IMR-90 (cell line): ENCODE measurements around the gene NFYC. TPM values are rescaled to one million over a fixed set of nuclear protein-coding genes. Genes with fewer than 3 reads are reported as not detected.

Experiments
- ATAC-seq: fragments of 200-7000 bp; cut with Tn5 transposase; 2 replicates; pipeline ENCODE4 v1.9.1; 2020; ENCODE audit warnings: low read depth, mild to moderate bottlenecking, moderate library complexity
- BruUV-seq: library from RNA; stranded (reverse); fragments of 400-500 nt; replicated peaks from 2 replicates; lab custom pipeline; 2021; lab: Mats Ljungman, UMichigan
- CTCF ChIA-PET: fragments of 300-600 bp; formaldehyde crosslinking; extraction: SDS; loops from one replicate; lab custom pipeline; 2021; ENCODE audit warnings: antibody characterized with exemption; lab: Yijun Ruan, JAX
- POLR2A ChIA-PET: fragments of 300-600 bp; sonication (Branson Sonifier 250); formaldehyde crosslinking; loops from one replicate; lab custom pipeline; 2022; ENCODE audit warnings: antibody characterized with exemption; ENCODE audit not compliant: unreplicated experiment; lab: Charles Lee
- DNase-seq: peaks from one replicate; pipeline ENCODE4 v3.0.0; 2013
- H2AFZ ChIP-seq: replicated peaks from 2 replicates; pipeline ENCODE3; 2013; ENCODE audit warnings: low read length, mild to moderate bottlenecking; ENCODE audit not compliant: poor library complexity
- H2AK5ac ChIP-seq: 2 replicates; pipeline ENCODE4 v1.6.1; 2013; ENCODE audit warnings: low read depth, low read length, inconsistent platforms
- H2AK9ac ChIP-seq: replicated peaks from 2 replicates; pipeline ENCODE3; 2013; ENCODE audit warnings: mild to moderate bottlenecking, low read depth, low read length, moderate library complexity; ENCODE audit not compliant: poor library complexity
- H2BK120ac ChIP-seq: 2 replicates; pipeline ENCODE4 v1.6.1; 2013; ENCODE audit warnings: low read depth, low read length, inconsistent platforms
- H2BK15ac ChIP-seq: 3 replicates; pipeline ENCODE4 v1.6.1; 2013; ENCODE audit warnings: low read depth, low read length, inconsistent platforms
- H2BK20ac ChIP-seq: 2 replicates; pipeline ENCODE4 v1.6.1; 2013; ENCODE audit warnings: low read depth, mild to moderate bottlenecking, inconsistent platforms, low read length, moderate library complexity
- H2BK5ac ChIP-seq: 2 replicates; pipeline ENCODE4 v1.6.1; 2013; ENCODE audit warnings: mild to moderate bottlenecking, low read depth, low read length, inconsistent platforms; ENCODE audit not compliant: poor library complexity, severe bottlenecking
- H3K14ac ChIP-seq: replicated peaks from 2 replicates; pipeline ENCODE4 v1.6.1; 2013; ENCODE audit warnings: low read depth, low read length, inconsistent platforms
- H3K18ac ChIP-seq: 2 replicates; pipeline ENCODE4 v1.6.1; 2013; ENCODE audit warnings: low read depth, low read length, control low read depth
- H3K23ac ChIP-seq: 2 replicates; pipeline ENCODE4 v1.6.1; 2013; ENCODE audit warnings: low read depth, low read length, inconsistent platforms
- H3K27ac ChIP-seq: 2 replicates; pipeline ENCODE4 v1.5.1; 2013; ENCODE audit warnings: mild to moderate bottlenecking, control low read depth, low read length; ENCODE audit not compliant: insufficient read depth
- H3K27me3 ChIP-seq: 2 replicates; pipeline ENCODE4 v1.6.1; 2013; ENCODE audit warnings: low read length; ENCODE audit not compliant: control insufficient read depth, insufficient read depth
- H3K36me3 ChIP-seq: 2 replicates; pipeline ENCODE4 v1.6.1; 2013; ENCODE audit warnings: low read length, mixed read lengths; ENCODE audit not compliant: control insufficient read depth, insufficient read depth
- H3K4ac ChIP-seq: 2 replicates; pipeline ENCODE4 v1.6.1; 2013; ENCODE audit warnings: low read depth, low read length, inconsistent platforms
- H3K4me1 ChIP-seq: 2 replicates; pipeline ENCODE4 v1.6.1; 2013; ENCODE audit warnings: low read length, mixed read lengths; ENCODE audit not compliant: control insufficient read depth, insufficient read depth
- H3K4me2 ChIP-seq: 2 replicates; pipeline ENCODE4 v1.6.1; 2013; ENCODE audit warnings: low read depth, mild to moderate bottlenecking, control low read depth, low read length, moderate library complexity
- H3K4me3 ChIP-seq: 2 replicates; pipeline ENCODE4 v1.5.1; 2013; ENCODE audit warnings: low read depth, mild to moderate bottlenecking, control low read depth, low read length, moderate library complexity; ENCODE audit not compliant: insufficient read depth
- H3K56ac ChIP-seq: 2 replicates; pipeline ENCODE4 v1.6.1; 2013; ENCODE audit warnings: low read length, inconsistent platforms; ENCODE audit not compliant: insufficient read depth; ENCODE audit errors: extremely low read depth
- H3K79me1 ChIP-seq, 2 experiments: 2 replicates each; pipeline ENCODE4 v1.6.1; 2013; ENCODE audit warnings: low read length in 2 of 2, inconsistent platforms in 1 of 2, low read depth in 1 of 2
- H3K9ac ChIP-seq: 2 replicates; pipeline ENCODE4 v1.6.1; 2013; ENCODE audit warnings: low read depth, low read length, control low read depth
- H3K9me1 ChIP-seq: 2 replicates; pipeline ENCODE4 v1.6.1; 2013; ENCODE audit warnings: low read length, inconsistent platforms; ENCODE audit not compliant: insufficient read depth
- H3K9me3 ChIP-seq: 2 replicates; pipeline ENCODE4 v1.6.1; 2013; ENCODE audit warnings: low read length; ENCODE audit not compliant: control insufficient read depth, insufficient read depth
- H4K20me1 ChIP-seq: 2 replicates; pipeline ENCODE4 v1.6.1; 2013; ENCODE audit warnings: low read length, inconsistent platforms; ENCODE audit not compliant: insufficient read depth
- H4K5ac ChIP-seq: 2 replicates; pipeline ENCODE4 v1.6.1; 2013; ENCODE audit warnings: mild to moderate bottlenecking, low read depth, low read length, control low read depth
- H4K8ac ChIP-seq, 2 experiments: 2 replicates each; pipeline ENCODE4 v1.6.1; 2013; ENCODE audit warnings: low read depth in 2 of 2, low read length in 2 of 2, control low read depth in 1 of 2, inconsistent platforms in 1 of 2
- H4K91ac ChIP-seq: 2 replicates; pipeline ENCODE4 v1.6.1; 2013; ENCODE audit warnings: low read depth, low read length, inconsistent platforms; ENCODE audit not compliant: insufficient read depth
- CEBPB ChIP-seq: IDR thresholded peaks from 2 replicates; pipeline ENCODE4 v1.6.1; 2012; ENCODE audit warnings: low read depth, low read length, improper control_type of control experiment
- MAFK ChIP-seq: IDR thresholded peaks from 2 replicates; pipeline ENCODE4 v1.6.1; 2012; ENCODE audit warnings: low read depth, low read length, improper control_type of control experiment
- RAD21 ChIP-seq: IDR thresholded peaks from 2 replicates; pipeline ENCODE4 v1.6.1; 2012; ENCODE audit warnings: low read length, improper control_type of control experiment
- WGBS, 2 experiments: methylation state at CpG; one replicate each; pipeline versions ENCODE4 v1.1.5 to v1.1.7; 2013; ENCODE audit warnings: missing lambda C conversion rate in 2 of 2; ENCODE audit not compliant: insufficient read length in 1 of 2; ENCODE audit errors: extremely low coverage in 2 of 2; 5-methylcytosine and 5-hydroxymethylcytosine counted together
- dilution Hi-C: fragments of 300-500 bp; cut with HindIII; formaldehyde crosslinking; loops from one replicate; pipeline ENCODE4 v1.14.3; 2018; ENCODE audit warnings: low sequenced_read_pairs; ENCODE audit not compliant: unreplicated experiment
- in situ Hi-C: fragments of 300-500 bp; cut with MboI; formaldehyde crosslinking; loops from 3 replicates; pipeline ENCODE4 v1.14.3; 2019; ENCODE audit warnings: low sequenced_read_pairs, inconsistent platforms, mixed read lengths
- intact Hi-C: fragments of 100-400 bp; cut with micrococcal nuclease; formaldehyde crosslinking; loops from 2 replicates; pipeline ENCODE4 v1.10.0; 2022
- polyA plus RNA-seq, 3 experiments: library from polyadenylated mRNA; depleted of rRNA; stranded (reverse); fragments of >200 nt; gene quantifications; 2 replicates each; pipeline ENCODE4 v1.2.3, GENCODE V29; 2012; ENCODE audit warnings: low replicate concordance in 1 of 3
- total RNA-seq: library from RNA; depleted of rRNA; stranded (reverse); fragments of >200 nt; gene quantifications from 2 replicates; pipeline ENCODE4 v1.2.3, GENCODE V29; 2012

NFYC gene
- total and polyA plus RNA-seq, 2 of the 4 experiments (the other 2 are of a cell fraction) = 45.2 to 62.2 TPM

GRCh38 chr1:40788561-40789341 is 97.2 kb downstream of the NFYC start:
- Histone ChIP-seq H3K9me3 (no peaks in the 10 kb centered on the region), H2BK5ac (no peak overlapping the region), H4K5ac (no peak overlapping the region), H3K23ac (no peak overlapping the region), H3K14ac (no peak overlapping the region), H2AK5ac (no peak overlapping the region), H3K4ac (no peak overlapping the region), H3K4me2 (no peak overlapping the region), H4K20me1 (no peaks in the 10 kb centered on the region), H2BK20ac (no peak overlapping the region), H3K79me1 (no peaks in the 10 kb centered on the region), H2BK120ac (no peak overlapping the region), H3K9me1 (no peaks in the 10 kb centered on the region), H3K56ac (no peak overlapping the region), H3K36me3 (no peaks in the 10 kb centered on the region), H4K91ac (no peak overlapping the region), H2BK15ac (no peak overlapping the region), H2AK9ac (no peak overlapping the region), H3K18ac (no peak overlapping the region), H3K27me3 (peaks cover 64% of the 10 kb centered on the region), H3K4me3 (no peak overlapping the region), H3K27ac (no peak overlapping the region), H4K8ac (no peak overlapping the region), H3K9ac (no peak overlapping the region), H2AFZ (no peak overlapping the region), H3K4me1 (no peaks in the 10 kb centered on the region)
- dilution Hi-C loops = no loop called here
- no peak for TF ChIP-seq CEBPB
- no peak for TF ChIP-seq MAFK
- TF ChIP-seq RAD21 = no peak
- BruUV-seq = no TSS peak
- no peak for ATAC-seq
- 93% methylated on average over 7 of the region's 17 CpGs; no CpG with 5 or more reads in 1 of the 2 experiments for WGBS, 2 experiments
- CTCF ChIA-PET = no interaction called here
- no peak for DNase-seq
- in situ Hi-C loops = no loop called here
- POLR2A ChIA-PET = no interaction called here
- intact Hi-C loops = loop anchor here (10.0 kb wide), 1 partner anchor 174 kb away; no protein-coding TSS in a partner anchor
